Tibial nerve (tissue), 4 donors: ENCODE data around the gene IQSEC1. TPM values are rescaled to one million over a fixed set of nuclear protein-coding genes. Genes with fewer than 3 reads are reported as not detected.
A peak's percentile ranks its signal among the peaks of the same experiment; 100 is the strongest.

Experiments used
- DNase-seq, 2 donors: peaks; one replicate each; pipeline ENCODE4 v3.0.0-alpha.2; 2019; ENCODE audit warnings: low spot score in 2 of 2
- H3K27ac ChIP-seq, 4 donors: fragments of 200-600 bp; sonication (generic) in 3 of 4; one replicate each; pipeline ENCODE4 v1.5.1; 2017 to 2019; ENCODE audit warnings: mild to moderate bottlenecking in 1 of 4
- H3K27me3 ChIP-seq, 2 donors: fragments of 200-600 bp; sonication (generic) in 1 of 2; one replicate each; pipeline versions ENCODE4 v1.5.1 to v1.6.0; 2017 to 2019
- H3K36me3 ChIP-seq, 3 donors: fragments of 200-600 bp; sonication (generic); one replicate each; pipeline ENCODE4 v1.5.1; 2018 to 2019
- H3K4me1 ChIP-seq, 4 donors: fragments of 200-600 bp; sonication (generic) in 3 of 4; one replicate each; pipeline ENCODE4 v1.5.1; 2017 to 2019
- H3K4me3 ChIP-seq, 4 donors: fragments of 200-600 bp; sonication (generic) in 3 of 4; one replicate each; pipeline ENCODE4 v1.5.1; 2017 to 2019; ENCODE audit warnings: mild to moderate bottlenecking in 1 of 4, moderate library complexity in 1 of 4
- H3K9me3 ChIP-seq, 4 donors: fragments of 200-600 bp; sonication (generic) in 3 of 4; one replicate each; pipeline ENCODE4 v1.5.1; 2017 to 2019
- EP300 ChIP-seq, 2 donors: sonication (generic); formaldehyde crosslinking; IDR thresholded peaks; one replicate each; pipeline ENCODE4 v1.6.1; 2017; ENCODE audit warnings: antibody characterized with exemption in 2 of 2, mild to moderate bottlenecking in 1 of 2
- POLR2A ChIP-seq, 2 donors: fragments of 450-650 bp; IDR thresholded peaks; one replicate each; pipeline ENCODE4 v1.6.1; 2017; ENCODE audit warnings: antibody characterized with exemption in 2 of 2, mild to moderate bottlenecking in 2 of 2, moderate library complexity in 2 of 2
- WGBS, 2 donors: methylation state at CpG; one replicate each; pipeline ENCODE4 v1.1.5; 2018; 5-methylcytosine and 5-hydroxymethylcytosine counted together
- total RNA-seq, 4 donors: library from RNA; depleted of rRNA; stranded (reverse); fragments of >200 nt; gene quantifications; one replicate each; pipeline ENCODE4 v1.1.0, GENCODE V29; 2016
- TF ChIP-seq, protein P1 (sequence below), 5 experiments: fragments of 200-600 bp in 3 of 5; fragments of 450-650 bp in 2 of 5; sonication (generic) in 3 of 5; IDR thresholded peaks; one replicate each; pipeline ENCODE4 v1.5.1; 2016 to 2019; ENCODE audit warnings: antibody characterized with exemption in 5 of 5, mild to moderate bottlenecking in 3 of 5, moderate library complexity in 2 of 5

Gene IQSEC1
- total RNA-seq, 4 donors from 2014 or later: 58.2 to 77.5 (median 68.6) TPM

DNA sequence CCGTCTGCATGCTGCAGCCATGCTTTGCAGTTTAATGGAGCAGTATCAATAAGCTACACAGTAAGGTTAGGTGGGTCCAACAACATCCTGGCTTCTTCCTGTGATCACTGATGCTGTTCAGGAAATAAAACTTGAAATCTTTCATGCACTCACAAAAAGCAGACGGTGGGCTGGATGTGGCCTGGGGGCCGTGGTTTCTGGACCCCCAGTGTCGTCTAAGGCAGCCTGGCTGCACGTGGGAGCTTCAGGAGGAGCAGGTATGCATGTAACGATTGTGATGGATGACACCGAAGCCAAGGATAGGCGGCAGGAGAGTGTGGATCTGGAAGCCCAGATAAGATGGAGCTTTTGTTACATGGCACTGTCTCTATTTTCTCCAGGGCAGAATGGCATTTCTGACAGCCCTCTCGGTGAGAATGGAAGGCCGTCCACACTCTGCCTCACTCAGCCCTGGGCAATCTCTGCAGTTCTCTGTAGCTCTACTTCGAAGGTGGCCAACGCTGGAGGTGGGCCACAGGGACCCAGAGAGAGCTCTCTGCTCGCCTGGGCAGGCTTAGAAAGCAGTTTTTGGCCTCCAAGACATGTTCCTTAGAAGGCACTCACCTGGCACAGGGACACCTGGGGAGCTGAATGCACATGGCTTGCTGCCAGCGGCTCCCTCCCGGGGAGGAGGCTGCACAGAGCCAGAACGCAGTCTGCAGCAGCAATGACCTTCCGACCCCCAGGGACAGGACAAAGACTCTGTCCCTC is 46.4 kb upstream of the IQSEC1 start:
- 62 to 66% methylated on average over 17 of the region's 17 CpGs for WGBS, 2 donors
- Histone ChIP-seq H3K4me3 (no peak overlapping the region), H3K4me1 (no peaks in the 10 kb centered on the region), H3K27ac (no peak overlapping the region), H3K36me3 (no peaks in the 10 kb centered on the region), H3K27me3 (no peaks in the 10 kb centered on the region), H3K9me3 (no peaks in the 10 kb centered on the region)
- DNase-seq: no peak
- TF ChIP-seq, protein P1, sequence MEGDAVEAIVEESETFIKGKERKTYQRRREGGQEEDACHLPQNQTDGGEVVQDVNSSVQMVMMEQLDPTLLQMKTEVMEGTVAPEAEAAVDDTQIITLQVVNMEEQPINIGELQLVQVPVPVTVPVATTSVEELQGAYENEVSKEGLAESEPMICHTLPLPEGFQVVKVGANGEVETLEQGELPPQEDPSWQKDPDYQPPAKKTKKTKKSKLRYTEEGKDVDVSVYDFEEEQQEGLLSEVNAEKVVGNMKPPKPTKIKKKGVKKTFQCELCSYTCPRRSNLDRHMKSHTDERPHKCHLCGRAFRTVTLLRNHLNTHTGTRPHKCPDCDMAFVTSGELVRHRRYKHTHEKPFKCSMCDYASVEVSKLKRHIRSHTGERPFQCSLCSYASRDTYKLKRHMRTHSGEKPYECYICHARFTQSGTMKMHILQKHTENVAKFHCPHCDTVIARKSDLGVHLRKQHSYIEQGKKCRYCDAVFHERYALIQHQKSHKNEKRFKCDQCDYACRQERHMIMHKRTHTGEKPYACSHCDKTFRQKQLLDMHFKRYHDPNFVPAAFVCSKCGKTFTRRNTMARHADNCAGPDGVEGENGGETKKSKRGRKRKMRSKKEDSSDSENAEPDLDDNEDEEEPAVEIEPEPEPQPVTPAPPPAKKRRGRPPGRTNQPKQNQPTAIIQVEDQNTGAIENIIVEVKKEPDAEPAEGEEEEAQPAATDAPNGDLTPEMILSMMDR (IDR thresholded peaks at IDR 0.05): no peak
- no peak for TF ChIP-seq POLR2A (IDR thresholded peaks at IDR 0.05)
- TF ChIP-seq EP300 (IDR thresholded peaks at IDR 0.05): no peak

DNA sequence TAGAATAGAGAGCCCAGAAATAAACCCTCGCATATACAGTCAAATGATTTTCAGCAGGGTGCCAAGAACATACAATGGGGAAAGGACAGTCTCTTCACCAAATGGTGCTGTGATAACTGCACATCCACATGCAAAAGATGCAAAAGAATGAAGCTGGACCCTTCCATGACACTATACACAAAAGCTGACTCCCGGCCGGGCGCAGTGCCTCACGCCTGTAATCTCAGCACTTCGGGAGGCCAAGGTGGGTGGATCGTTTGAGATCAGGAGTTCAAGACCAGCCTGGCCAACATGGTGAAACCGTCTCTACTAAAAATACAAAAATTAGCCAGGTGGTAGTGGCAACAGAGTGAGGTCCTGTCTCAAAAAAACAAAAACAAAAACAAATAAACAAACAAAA is 43.2 kb upstream of the IQSEC1 start:
- Histone ChIP-seq H3K4me1 (no peaks in the 10 kb centered on the region), H3K36me3 (no peaks in the 10 kb centered on the region), H3K27ac (no peak overlapping the region), H3K9me3 (no peaks in the 10 kb centered on the region), H3K4me3 (no peak overlapping the region), H3K27me3 (peaks cover 0 to 5% of the 10 kb centered on the region in 2 donors)
- TF ChIP-seq, protein P1 (IDR thresholded peaks at IDR 0.05): no peak
- TF ChIP-seq EP300 (IDR thresholded peaks at IDR 0.05) (no peak), POLR2A (IDR thresholded peaks at IDR 0.05) (no peak)
- DNase-seq: no peak
- 72 to 75% methylated on average over 8 of the region's 8 CpGs for WGBS, 2 donors

DNA sequence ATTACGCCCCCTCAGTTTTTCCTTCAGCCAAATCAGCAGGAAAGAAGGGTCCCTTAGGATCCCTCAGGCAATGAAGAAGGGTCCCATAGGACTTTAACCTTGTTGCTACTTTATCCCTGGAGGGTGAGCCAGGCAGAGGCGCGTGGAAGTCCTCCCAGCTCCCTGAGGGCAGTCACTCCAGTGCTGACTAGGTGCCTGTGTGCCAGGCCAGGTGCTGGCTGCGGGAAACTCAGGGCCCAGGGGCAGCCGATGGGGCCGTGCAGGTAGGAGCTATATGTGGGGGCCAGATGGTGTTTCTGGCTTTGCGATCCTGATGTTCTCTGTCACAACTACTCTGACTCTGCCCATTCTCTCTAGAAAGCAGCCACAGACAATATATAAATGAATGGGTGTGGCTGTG is 42.8 kb upstream of the IQSEC1 start:
- Histone ChIP-seq H3K36me3 (no peaks in the 10 kb centered on the region), H3K27me3 (peaks cover 0 to 5% of the 10 kb centered on the region in 2 donors), H3K4me3 (no peak overlapping the region), H3K4me1 (peaks cover 0 to 3% (median 0%) of the 10 kb centered on the region in 4 donors), H3K27ac (no peak overlapping the region), H3K9me3 (no peaks in the 10 kb centered on the region)
- DNase-seq: no peak
- 70 to 86% methylated on average over 7 of the region's 7 CpGs for WGBS, 2 donors
- no peak for TF ChIP-seq POLR2A (IDR thresholded peaks at IDR 0.05)
- TF ChIP-seq EP300 (IDR thresholded peaks at IDR 0.05): no peak

DNA sequence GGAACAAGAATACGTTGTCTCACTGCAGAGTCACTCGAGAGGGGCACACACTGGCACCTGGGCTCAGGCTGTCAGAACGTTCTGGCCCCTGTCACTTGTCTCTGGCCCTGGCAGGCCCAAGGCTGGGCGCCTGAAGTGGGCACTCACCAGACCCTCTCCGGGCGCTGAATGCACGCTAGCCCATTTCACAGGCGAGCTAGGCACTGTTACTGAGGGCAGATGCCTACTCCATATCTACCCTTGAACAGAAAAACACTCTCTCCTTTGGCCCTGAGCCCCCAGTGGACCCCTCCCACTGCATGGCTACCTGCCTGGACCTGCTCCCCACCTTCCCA is 42.3 kb upstream of the IQSEC1 start:
- WGBS, 2 donors: 81 to 85% methylated on average over 8 of the region's 8 CpGs
- DNase-seq: no peak
- TF ChIP-seq, protein P1 (IDR thresholded peaks at IDR 0.05): no peak
- TF ChIP-seq EP300 (IDR thresholded peaks at IDR 0.05): no peak

DNA sequence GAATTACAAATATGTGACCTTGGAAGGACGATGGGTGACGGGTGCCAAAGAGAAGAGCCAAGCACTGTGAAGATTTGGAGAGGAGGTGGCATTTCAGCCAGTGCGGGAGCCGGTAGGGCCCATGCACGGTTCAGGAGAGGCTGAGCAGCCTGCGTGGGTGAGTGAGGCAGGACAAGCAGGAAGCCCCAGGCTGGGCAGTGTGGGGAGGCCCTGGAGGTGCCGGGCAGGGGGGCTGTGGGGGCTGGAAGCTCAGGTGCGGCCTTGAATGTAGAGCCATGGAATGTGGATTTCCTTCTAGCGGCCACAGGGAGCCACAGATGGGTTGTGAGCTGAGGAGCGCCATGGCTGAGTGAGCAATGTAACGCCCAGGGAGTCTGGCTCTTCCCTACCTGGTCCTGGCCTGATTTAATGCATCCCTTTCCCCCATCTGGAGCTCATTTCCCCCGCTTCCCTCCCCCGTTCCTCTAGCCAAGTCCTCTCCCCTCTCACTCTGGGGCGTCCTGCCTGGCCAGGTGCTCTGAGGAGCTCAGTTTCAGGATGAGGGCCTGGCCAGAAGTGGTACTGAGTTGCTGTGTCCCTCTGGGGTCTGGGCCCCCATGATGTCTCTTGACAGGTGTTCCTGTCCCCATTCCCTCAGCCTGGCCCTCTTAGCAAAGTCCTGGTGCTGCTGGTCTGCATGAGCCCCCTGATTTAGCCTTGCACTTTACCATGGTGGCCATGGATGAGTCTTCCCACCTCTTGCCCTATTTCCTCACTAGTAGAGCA is 41.8 kb upstream of the IQSEC1 start:
- Histone ChIP-seq H3K36me3 (no peaks in the 10 kb centered on the region), H3K27ac (no peak overlapping the region), H3K4me3 (no peak overlapping the region), H3K9me3 (no peaks in the 10 kb centered on the region), H3K4me1 (peaks cover 0 to 5% (median 0%) of the 10 kb centered on the region in 4 donors), H3K27me3 (peaks cover 0 to 5% of the 10 kb centered on the region in 2 donors)
- DNase-seq: peak in 1 of 2 donors; percentile 5
- WGBS, 2 donors: 64 to 65% methylated on average over 14 of the region's 14 CpGs
- TF ChIP-seq POLR2A (IDR thresholded peaks at IDR 0.05): no peak
- TF ChIP-seq, protein P1 (IDR thresholded peaks at IDR 0.05): no peak
- no peak for TF ChIP-seq EP300 (IDR thresholded peaks at IDR 0.05)

More for the DNA sequence above, 42.3 kb upstream of the IQSEC1 start:
- no peaks in the 10 kb centered on the region for H3K9me3 ChIP-seq
- no peak overlapping the region for H3K4me3 ChIP-seq
- no peaks in the 10 kb centered on the region for H3K36me3 ChIP-seq
- no peak overlapping the region for H3K27ac ChIP-seq
- H3K4me1 ChIP-seq: peaks cover 0 to 5% (median 0%) of the 10 kb centered on the region in 4 donors
- H3K27me3 ChIP-seq: peaks cover 0 to 5% of the 10 kb centered on the region in 2 donors
